HG03442 (cell line): ENCODE measurements around the gene SH3BP5L.

Source experiments
- ATAC-seq: cut with Tn5 transposase; IDR thresholded peaks from one replicate; pipeline ENCODE4 v1.9.1; 2021; ENCODE audit warnings: mild to moderate bottlenecking, moderate library complexity; ENCODE audit not compliant: unreplicated experiment

SH3BP5L gene

GRCh38 chr1:248783367-248783766 is 42.3 kb downstream of the SH3BP5L start:
- ATAC-seq, result no peak

GRCh38 chr1:248782416-248783141 is 43.1 kb downstream of the SH3BP5L start:
- no peak for ATAC-seq

GRCh38 chr1:248779350-248779749 is 46.4 kb downstream of the SH3BP5L start:
- ATAC-seq, result no peak

GRCh38 chr1:248778906-248779305 is 46.8 kb downstream of the SH3BP5L start:
- ATAC-seq, result no peak

GRCh38 chr1:248776991-248777390 is 48.7 kb downstream of the SH3BP5L start:
- ATAC-seq, result no peak

- no peak for ATAC-seq
These were observed 50.3 kb downstream of the SH3BP5L start for GRCh38 chr1:248775441-248775840.
